AML-193 (cell line): ENCODE measurements around the gene NEK6.

Experiments
- DNase-seq, 2 experiments: peaks; one replicate each; lab custom pipeline; 2025; lab: John Stamatoyannopoulos, UW

Gene NEK6

DNA sequence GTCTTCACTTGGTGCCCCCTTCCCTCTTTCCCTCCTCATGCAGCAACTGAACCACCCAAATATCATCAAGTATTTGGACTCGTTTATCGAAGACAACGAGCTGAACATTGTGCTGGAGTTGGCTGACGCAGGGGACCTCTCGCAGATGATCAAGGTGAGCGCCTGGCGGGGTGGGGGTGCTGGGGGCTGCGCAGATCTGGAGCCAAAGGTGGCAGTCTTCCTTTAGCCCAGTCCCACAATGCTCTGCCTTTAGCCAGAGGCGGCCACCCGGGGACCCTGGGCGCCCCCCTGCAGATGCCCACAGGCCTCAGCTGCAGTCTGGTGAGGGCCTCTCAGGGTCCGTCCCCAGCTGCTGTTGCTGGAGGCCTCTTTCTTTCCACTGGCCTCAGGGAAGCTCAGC, 63.7 kb downstream of the NEK6 start:
- DNase-seq = no peak

DNA sequence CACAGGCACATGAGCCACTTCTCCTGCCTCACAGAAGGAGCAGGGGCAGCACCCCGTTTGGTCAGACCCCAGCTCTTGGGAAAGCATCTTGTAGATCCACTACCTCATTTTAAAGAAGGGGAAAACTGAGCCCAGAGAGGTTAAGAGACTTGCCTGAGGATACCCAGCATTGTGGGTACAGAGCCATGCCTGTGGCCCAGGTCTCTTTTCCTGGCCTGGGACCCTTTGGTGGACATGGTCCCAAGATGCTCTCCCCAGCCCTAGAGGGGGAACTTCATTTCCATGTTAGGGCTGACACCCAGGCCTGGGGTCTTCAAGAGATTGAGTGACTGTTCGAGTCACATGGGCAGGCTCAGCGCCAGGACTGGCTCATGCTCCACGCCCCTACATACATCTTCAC, 64.2 kb downstream of the NEK6 start:
- DNase-seq = no peak

DNA sequence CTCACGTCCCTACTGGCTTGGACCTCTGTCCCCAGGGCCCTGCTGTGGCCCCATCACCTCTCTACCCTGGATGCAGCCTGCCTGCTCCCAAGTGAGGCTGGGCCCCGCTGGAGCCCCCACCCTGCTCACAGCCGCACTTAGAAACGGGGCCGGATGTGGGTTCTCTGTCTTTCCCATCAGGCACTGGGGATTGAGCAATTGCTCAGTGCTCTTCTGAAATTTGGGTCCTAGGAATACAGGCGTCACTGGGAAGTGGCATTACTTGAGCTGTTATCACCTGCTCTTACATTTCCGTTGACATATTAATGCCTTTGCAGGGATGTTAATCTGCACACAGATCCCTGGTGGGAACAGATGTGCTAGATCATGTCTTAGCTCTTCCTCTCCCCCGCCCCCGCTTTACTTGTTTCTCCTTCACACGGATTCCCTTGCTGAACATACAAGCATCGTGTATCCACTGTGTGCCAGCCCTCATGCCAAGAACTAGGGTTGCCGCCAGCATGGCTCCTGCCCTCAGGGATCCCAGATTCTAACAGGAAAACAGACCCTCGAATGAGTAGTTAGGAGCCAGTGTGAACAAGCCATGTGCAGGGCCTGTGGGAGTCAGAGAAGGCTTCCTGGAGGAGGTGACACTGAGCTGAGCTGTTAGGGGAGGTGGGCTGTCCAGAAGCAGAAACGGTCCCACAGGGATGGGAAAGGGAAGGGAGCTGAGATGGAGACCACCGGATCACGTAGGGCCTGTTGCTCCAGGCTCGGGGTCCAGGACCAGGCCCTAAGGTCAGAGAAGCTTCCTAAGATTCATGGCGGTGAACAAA, 65.1 kb downstream of the NEK6 start:
- DNase-seq = no peak

- no peak for DNase-seq
These were observed 66.2 kb downstream of the NEK6 start for GRCh38 chr9:124323904-124324303.

GRCh38 chr9:124325816-124326215, 68.1 kb downstream of the NEK6 start:
- DNase-seq = no peak

- DNase-seq = no peak
These were observed 68.6 kb downstream of the NEK6 start for GRCh38 chr9:124326378-124326777.

DNA sequence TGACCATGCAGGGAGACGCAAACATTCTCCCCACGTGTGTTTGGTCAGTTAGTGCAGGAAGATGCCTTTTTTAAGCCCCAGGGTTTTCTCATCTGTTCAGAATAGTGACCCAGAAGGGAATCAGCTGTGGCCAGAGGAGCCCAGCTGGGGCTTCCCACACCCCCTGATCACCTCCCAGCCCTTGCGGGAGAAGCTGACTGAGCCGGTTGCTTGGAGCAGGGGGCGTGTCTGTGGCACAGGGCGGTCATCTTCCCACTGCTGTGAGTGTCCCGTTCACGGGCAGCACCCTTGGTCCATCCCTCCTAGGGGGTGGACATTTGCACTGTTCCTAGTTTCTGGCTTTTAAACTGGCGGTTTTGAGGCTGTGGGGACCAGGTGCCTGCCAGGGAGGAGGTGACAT, 69.7 kb downstream of the NEK6 start:
- no peak for DNase-seq

GRCh38 chr9:124328285-124328684, 70.5 kb downstream of the NEK6 start:
- DNase-seq = no peak

DNA sequence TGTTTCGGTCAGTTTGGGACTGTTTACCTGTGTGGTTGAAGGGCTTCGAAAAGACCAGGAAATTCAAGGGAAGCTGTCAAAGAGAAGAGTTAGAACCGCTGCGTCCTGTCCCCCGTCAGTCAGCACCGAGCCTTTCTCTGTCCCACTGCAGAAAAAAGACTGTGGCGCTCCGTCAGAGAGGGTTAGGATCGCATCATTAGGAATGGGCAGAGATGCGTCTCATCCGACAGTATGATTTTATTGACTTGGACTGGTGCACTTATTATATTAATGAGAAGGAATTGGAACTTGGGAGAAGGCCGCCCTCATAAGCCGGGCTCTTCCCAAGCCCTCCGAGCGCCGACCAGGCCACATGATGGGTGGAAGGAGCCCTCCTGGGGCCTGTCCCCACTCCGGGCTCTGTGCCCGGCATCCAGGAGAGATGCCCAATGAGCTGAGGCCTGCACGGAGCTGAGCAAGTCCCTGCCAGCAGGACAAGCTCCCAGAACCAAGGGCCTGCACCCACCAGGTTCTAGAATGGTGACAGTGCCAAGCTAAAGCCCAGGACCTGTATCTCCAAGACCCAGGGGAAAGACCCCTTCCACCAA, 71.5 kb downstream of the NEK6 start:
- no peak for DNase-seq

DNA sequence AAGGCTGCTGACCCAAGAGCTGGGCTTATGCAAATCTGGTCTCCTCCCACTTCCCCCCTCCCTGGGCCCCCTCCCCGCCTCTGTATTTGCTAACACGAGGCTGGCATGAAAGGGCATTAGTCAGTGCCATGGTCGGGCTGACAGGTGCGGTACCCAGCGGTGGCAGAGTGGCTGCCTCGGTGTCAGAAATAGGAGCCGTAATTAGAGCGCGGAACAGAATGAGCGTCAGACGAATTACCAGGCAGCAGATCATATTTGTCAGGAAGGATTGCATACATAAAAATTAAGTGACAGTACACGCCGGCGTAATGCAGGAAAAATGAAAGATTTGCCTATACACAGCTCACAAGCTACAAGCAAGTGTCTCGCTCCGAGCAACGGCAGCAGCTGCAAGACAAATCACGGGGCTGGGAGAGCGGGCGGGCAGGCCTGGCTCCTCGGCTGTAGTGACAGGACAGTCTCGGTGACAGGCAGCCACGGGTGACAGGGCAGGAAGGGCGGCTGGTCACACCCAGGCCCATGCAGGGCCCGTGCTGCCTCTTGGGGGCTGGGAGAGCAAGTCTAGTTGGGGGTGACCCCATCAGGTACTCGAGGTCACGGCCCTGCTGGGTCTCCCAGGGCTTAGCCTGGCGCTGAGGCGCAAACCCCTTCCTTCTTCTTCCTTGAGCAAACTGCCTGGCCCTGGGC, 72.4 kb downstream of the NEK6 start:
- DNase-seq = no peak

DNA sequence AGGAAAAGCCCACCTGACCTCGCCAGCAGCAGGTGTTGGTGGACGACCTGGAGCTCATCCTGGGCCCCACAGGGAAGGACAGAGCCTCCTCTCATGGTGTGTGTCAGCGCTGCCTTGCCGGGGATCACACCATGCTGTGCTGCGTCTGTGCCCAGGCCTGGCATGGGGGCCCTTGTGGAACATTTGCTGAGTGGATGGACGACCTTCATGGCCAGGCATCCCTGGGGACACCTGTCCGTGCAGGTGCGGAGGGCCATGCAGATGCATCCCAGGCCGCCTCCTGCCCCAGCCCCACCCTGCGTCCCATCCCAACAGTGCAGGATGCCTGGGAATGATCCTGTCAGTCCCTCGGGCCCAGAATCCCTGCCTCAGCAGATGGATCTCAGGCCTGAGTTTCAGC, 73.8 kb downstream of the NEK6 start:
- no peak for DNase-seq

DNA sequence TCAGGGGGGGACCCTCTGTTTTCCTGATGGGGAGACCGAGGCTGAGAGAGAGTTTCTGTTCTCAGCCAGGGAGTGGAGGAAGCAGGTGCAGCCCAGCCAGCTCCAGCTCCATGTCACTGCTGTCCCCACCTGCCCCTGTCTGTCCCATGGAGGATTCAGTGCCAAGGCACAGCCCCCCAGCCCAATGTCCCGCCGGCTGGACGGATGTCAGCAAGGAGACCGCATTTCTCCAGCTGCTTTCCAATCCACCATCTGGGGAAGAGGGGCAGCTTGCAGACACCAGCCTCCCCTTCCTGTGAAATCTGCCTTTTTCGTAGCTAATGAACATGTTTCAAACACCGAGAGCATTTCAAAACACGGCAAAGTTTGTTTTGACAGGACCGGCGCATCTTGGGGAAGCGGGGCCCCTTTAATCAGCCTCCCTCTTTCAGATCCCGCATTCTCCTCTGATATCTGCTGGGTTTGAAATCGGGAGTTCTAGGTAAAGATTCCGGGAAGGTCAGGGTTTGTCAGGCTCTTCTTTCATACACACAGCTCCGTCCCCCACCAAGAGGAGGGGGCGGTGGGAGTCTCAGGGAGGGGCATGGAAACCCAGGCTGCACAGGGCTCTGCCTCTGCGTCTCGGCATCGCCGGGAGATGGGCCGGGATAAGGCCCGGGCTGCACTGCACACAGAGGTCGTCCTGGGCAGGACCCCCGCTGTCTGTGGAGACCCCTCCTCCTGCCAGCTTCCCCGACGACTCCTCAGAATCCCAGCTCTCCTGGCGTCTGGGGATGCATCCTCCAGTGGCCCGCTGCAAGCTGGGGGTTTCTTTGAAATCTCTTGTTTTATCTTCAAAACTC, 74.8 kb downstream of the NEK6 start:
- no peak for DNase-seq

- DNase-seq = no peak
These were observed 75.4 kb downstream of the NEK6 start for GRCh38 chr9:124333203-124333579.

DNA sequence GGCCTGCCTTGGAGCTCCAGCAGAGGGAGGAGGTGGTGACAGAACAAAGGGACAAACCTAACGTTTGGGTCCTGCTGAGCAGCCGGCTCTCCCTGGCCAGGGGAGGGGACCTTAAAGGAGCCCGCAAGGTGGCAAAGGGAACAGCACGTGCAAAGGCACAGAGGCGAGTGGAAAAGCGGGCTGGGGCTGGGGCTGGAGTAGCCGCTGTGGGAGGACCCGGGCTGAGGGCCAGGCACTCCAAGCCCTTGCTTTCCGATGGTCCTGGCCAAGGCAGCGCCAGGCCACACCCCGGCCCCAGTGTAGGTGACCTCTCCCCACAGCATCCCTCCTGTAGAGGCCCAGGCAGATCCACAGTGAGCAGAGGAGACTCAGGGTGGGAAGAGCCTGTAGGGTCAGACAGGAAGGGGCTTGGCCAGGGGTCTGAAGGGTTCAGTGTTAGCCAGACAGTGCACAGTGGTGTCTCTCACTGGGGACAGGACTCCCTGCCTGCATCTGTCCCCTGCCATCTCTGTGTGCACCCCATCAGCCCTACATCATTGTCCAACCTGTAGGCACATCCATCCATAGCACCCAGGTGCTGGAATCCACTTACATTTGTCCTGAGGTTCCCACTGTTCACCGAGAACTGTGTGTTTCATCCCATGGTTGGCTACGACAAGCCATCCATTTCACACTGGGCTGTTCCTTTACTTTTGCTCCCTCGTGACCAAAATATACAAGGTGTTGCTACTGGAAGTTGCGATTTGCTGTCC, 77.0 kb downstream of the NEK6 start:
- no peak for DNase-seq

GRCh38 chr9:124335320-124335707, 77.6 kb downstream of the NEK6 start:
- no peak for DNase-seq

- DNase-seq = no peak
These were observed 79.8 kb downstream of the NEK6 start for GRCh38 chr9:124337562-124337961.

GRCh38 chr9:124339603-124340146, 81.9 kb downstream of the NEK6 start:
- DNase-seq = no peak

- DNase-seq = no peak
These were observed 82.7 kb downstream of the NEK6 start for GRCh38 chr9:124340219-124341069.

- no peak for DNase-seq
These were observed 83.9 kb downstream of the NEK6 start for GRCh38 chr9:124341455-124342170.

DNA sequence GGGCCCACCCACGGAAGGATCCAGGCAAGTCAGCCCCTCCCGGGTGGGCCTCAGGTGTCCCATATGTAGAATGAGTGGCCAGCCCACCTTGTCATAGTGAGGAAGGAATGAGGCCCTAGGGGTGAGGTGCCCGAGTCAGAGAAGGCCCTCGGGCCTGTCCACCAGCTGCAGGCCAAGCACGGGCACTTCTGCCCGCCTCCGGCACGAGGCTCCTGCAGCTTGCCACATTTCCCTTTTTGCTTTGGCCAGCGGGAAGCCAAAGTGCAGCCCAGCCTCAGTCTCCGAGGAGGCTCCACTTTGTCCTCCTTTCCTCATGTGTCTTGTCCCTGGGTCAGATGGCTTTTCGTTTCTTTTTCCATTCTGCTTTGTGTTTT, 84.6 kb downstream of the NEK6 start:
- DNase-seq = no peak
